SK-N-MC (cell line): ENCODE measurements around the gene NUDT3.

Experiments
- DNase-seq: peaks from one replicate; pipeline ENCODE4 v3.0.0-alpha.2; 2011; ENCODE audit warnings: low read depth, low spot score
- H3K27ac ChIP-seq: fragments of 200-600 bp; sonication (generic); 2 replicates; pipeline ENCODE4 v1.5.1; 2016; ENCODE audit warnings: mixed run types
- H3K36me3 ChIP-seq: fragments of 200-600 bp; sonication (generic); 2 replicates; pipeline ENCODE4 v1.6.1; 2017; ENCODE audit warnings: antibody characterized with exemption, low read length, mixed read lengths; ENCODE audit not compliant: insufficient read depth
- H3K4me3 ChIP-seq: fragments of 200-600 bp; sonication (generic); 2 replicates; pipeline ENCODE4 v1.5.1; 2016
- H3K9ac ChIP-seq: fragments of 200-600 bp; sonication (generic); 2 replicates; pipeline ENCODE4 v1.8.0; 2017; ENCODE audit warnings: mixed run types, mixed read lengths; ENCODE audit not compliant: insufficient read length
- H3K9me3 ChIP-seq: fragments of 200-600 bp; sonication (generic); 2 replicates; pipeline ENCODE4 v1.6.1; 2017; ENCODE audit warnings: low read depth, mild to moderate bottlenecking, antibody characterized with exemption, low read length, moderate library complexity, mixed read lengths
- EZH2 ChIP-seq: fragments of 200-600 bp; sonication (generic); IDR thresholded peaks from one replicate; pipeline ENCODE4 v1.6.1; 2017; ENCODE audit warnings: antibody characterized with exemption
- FOXP2 ChIP-seq: optimal IDR thresholded peaks from 2 replicates; pipeline ENCODE3; 2011; ENCODE audit warnings: mild to moderate bottlenecking, moderate library complexity; ENCODE audit not compliant: insufficient read depth; ENCODE audit errors: extremely low read length, control extremely low read depth
- POLR2AphosphoS5 ChIP-seq: IDR thresholded peaks from 2 replicates; pipeline ENCODE4 v1.6.1; 2012; ENCODE audit warnings: mild to moderate bottlenecking, low read depth, low read length, borderline replicate concordance

NUDT3 gene

GRCh38 chr6:34323300-34323699, 69.2 kb downstream of the NUDT3 start:
- Histone ChIP-seq H3K27ac (no peak overlapping the region), H3K9me3 (no peaks in the 10 kb centered on the region), H3K4me3 (no peak overlapping the region), H3K36me3 (0 out of 2 replicates have a peak, but pooled peaks cover 2% of the 10 kb centered on the region), H3K9ac (no peak overlapping the region)
- no peak for DNase-seq
- TF ChIP-seq POLR2AphosphoS5 (no peak), FOXP2 (no peak), EZH2 (no peak)

GRCh38 chr6:34322732-34323131, 69.7 kb downstream of the NUDT3 start:
- Histone ChIP-seq H3K4me3 (no peak overlapping the region), H3K27ac (no peak overlapping the region), H3K9ac (no peak overlapping the region), H3K9me3 (no peaks in the 10 kb centered on the region), H3K36me3 (0 out of 2 replicates have a peak, but pooled peaks cover 2% of the 10 kb centered on the region)
- no peak for TF ChIP-seq EZH2
- TF ChIP-seq FOXP2, result no peak
- no peak for TF ChIP-seq POLR2AphosphoS5
- no peak for DNase-seq

GRCh38 chr6:34321821-34322220, 70.6 kb downstream of the NUDT3 start:
- TF ChIP-seq POLR2AphosphoS5 (no peak), FOXP2 (no peak), EZH2 (no peak)
- Histone ChIP-seq H3K9ac (no peak overlapping the region), H3K36me3 (0 out of 2 replicates have a peak, but pooled peaks cover 2% of the 10 kb centered on the region), H3K27ac (no peak overlapping the region), H3K4me3 (no peak overlapping the region), H3K9me3 (no peaks in the 10 kb centered on the region)
- no peak for DNase-seq

GRCh38 chr6:34319471-34319885, 73.0 kb downstream of the NUDT3 start:
- no peak for DNase-seq
- Histone ChIP-seq H3K36me3 (0 out of 2 replicates have a peak, but pooled peaks cover 2% of the 10 kb centered on the region), H3K27ac (0 out of 2 replicates have a peak overlapping the region, but pooled peaks have one; percentile 39), H3K9ac (no peak overlapping the region), H3K4me3 (no peak overlapping the region), H3K9me3 (no peaks in the 10 kb centered on the region)
- TF ChIP-seq POLR2AphosphoS5, result no peak
- TF ChIP-seq FOXP2, result no peak
- TF ChIP-seq EZH2, result no peak

- no peak for DNase-seq
- no peaks in the 10 kb centered on the region for H3K9me3 ChIP-seq
- no peak overlapping the region for H3K9ac ChIP-seq
- 0 out of 2 replicates have a peak, but pooled peaks cover 2% of the 10 kb centered on the region for H3K36me3 ChIP-seq
- TF ChIP-seq FOXP2 (no peak), EZH2 (no peak), POLR2AphosphoS5 (no peak)
- peak overlapping the region; percentile 39; the same call in 1 of the 2 replicates for H3K27ac ChIP-seq
- H3K4me3 ChIP-seq, result no peak overlapping the region
Observed at GRCh38 chr6:34318499-34319470, 73.7 kb downstream of the NUDT3 start.

GRCh38 chr6:34317882-34318498, 74.5 kb downstream of the NUDT3 start:
- TF ChIP-seq EZH2, result no peak
- no peak for TF ChIP-seq FOXP2
- no peak for TF ChIP-seq POLR2AphosphoS5
- peak overlapping the region; percentile 6; the same call in 1 of the 2 replicates for H3K27ac ChIP-seq
- H3K9ac ChIP-seq, result no peak overlapping the region
- H3K9me3 ChIP-seq, result no peaks in the 10 kb centered on the region
- H3K36me3 ChIP-seq, result no peaks in the 10 kb centered on the region
- no peak for DNase-seq
- no peak overlapping the region for H3K4me3 ChIP-seq

- Histone ChIP-seq H3K4me3 (no peak overlapping the region), H3K36me3 (no peaks in the 10 kb centered on the region), H3K9me3 (no peaks in the 10 kb centered on the region), H3K27ac (no peak overlapping the region), H3K9ac (no peak overlapping the region)
- TF ChIP-seq POLR2AphosphoS5, result no peak
- no peak for TF ChIP-seq FOXP2
- TF ChIP-seq EZH2, result no peak
- DNase-seq, result no peak
Observed at GRCh38 chr6:34317172-34317477, 75.3 kb downstream of the NUDT3 start.

- TF ChIP-seq POLR2AphosphoS5 (no peak), FOXP2 (no peak), EZH2 (no peak)
- Histone ChIP-seq H3K9me3 (no peaks in the 10 kb centered on the region), H3K4me3 (no peak overlapping the region), H3K9ac (no peak overlapping the region), H3K36me3 (no peaks in the 10 kb centered on the region), H3K27ac (no peak overlapping the region)
- DNase-seq, result no peak
Observed at GRCh38 chr6:34316431-34317171, 75.9 kb downstream of the NUDT3 start.
